Upper lobe of left lung (tissue), 4 donors: ENCODE measurements around the gene ALDH1A1.

Experiments
- CTCF ChIP-seq, 6 experiments: fragments of 450-650 bp in 4 of 6; fragments of 200-600 bp in 2 of 6; sonication (generic) in 2 of 6; IDR thresholded peaks; one replicate each; pipeline ENCODE4 v1.5.1; 2016 to 2019; ENCODE audit warnings: antibody characterized with exemption in 6 of 6
- POLR2AphosphoS5 ChIP-seq, 2 donors: sonication (generic); formaldehyde crosslinking; IDR thresholded peaks; one replicate each; pipeline ENCODE4 v1.5.1; 2017; ENCODE audit warnings: antibody characterized with exemption in 2 of 2

- no peak for TF ChIP-seq POLR2AphosphoS5 (IDR thresholded peaks at IDR 0.05)
- no peak for TF ChIP-seq CTCF (IDR thresholded peaks at IDR 0.05)
These were observed 38.9 kb upstream of the ALDH1A1 start for GRCh38 chr9:72991772-72992171.
